Endodermal cell (in vitro differentiated cells): ENCODE results near the gene MTPN. TPM values are rescaled to one million over a fixed set of nuclear protein-coding genes. Genes with fewer than 3 reads are reported as not detected.

Experiments
- DNase-seq: peaks from one replicate; pipeline ENCODE4 v3.0.0-alpha.2; 2017
- H3K27ac ChIP-seq: 2 replicates; pipeline ENCODE4 v1.5.1; 2013; ENCODE audit warnings: mild to moderate bottlenecking, low read depth, low read length, moderate library complexity
- H3K27me3 ChIP-seq: 2 replicates; pipeline ENCODE4 v1.6.1; 2013; ENCODE audit warnings: mild to moderate bottlenecking, low read length, moderate library complexity; ENCODE audit not compliant: insufficient read depth, control insufficient read depth, poor library complexity, severe bottlenecking
- H3K36me3 ChIP-seq: 2 replicates; pipeline ENCODE4 v1.7.0; 2013; ENCODE audit warnings: mild to moderate bottlenecking, low read length, moderate library complexity; ENCODE audit not compliant: control insufficient read depth, insufficient read depth
- H3K4me1 ChIP-seq: one replicate; pipeline ENCODE4 v1.7.0; 2013; ENCODE audit warnings: low read length; ENCODE audit not compliant: control insufficient read depth, insufficient read depth
- H3K4me3 ChIP-seq: 2 replicates; pipeline ENCODE4 v1.5.1; 2013; ENCODE audit warnings: mild to moderate bottlenecking, low read length, moderate library complexity
- H3K9ac ChIP-seq: 2 replicates; pipeline ENCODE4 v1.6.1; 2013; ENCODE audit warnings: mild to moderate bottlenecking, low read length, moderate library complexity; ENCODE audit not compliant: poor library complexity, severe bottlenecking; ENCODE audit errors: extremely low read depth
- H3K9me3 ChIP-seq: 2 replicates; pipeline ENCODE4 v1.6.1; 2013; ENCODE audit warnings: mild to moderate bottlenecking, low read length, moderate library complexity; ENCODE audit not compliant: control insufficient read depth
- H3K27ac Mint-ChIP-seq: 2 replicates; pipeline ENCODE4 v1.8.0; 2020; ENCODE audit warnings: mixed read lengths
- H3K27me3 Mint-ChIP-seq: 2 replicates; pipeline ENCODE4 v1.8.0; 2021; ENCODE audit warnings: mild to moderate bottlenecking, mixed read lengths; ENCODE audit not compliant: insufficient read depth
- H3K36me3 Mint-ChIP-seq: 2 replicates; pipeline ENCODE4 v1.8.0; 2020; ENCODE audit warnings: low read depth, mixed read lengths
- H3K4me1 Mint-ChIP-seq: 2 replicates; pipeline ENCODE4 v1.8.0; 2020; ENCODE audit warnings: mixed read lengths
- H3K4me3 Mint-ChIP-seq: 2 replicates; pipeline ENCODE4 v1.8.0; 2020; ENCODE audit warnings: mild to moderate bottlenecking, moderate library complexity, mixed read lengths
- H3K9me3 Mint-ChIP-seq: 2 replicates; pipeline ENCODE4 v1.8.0; 2020; ENCODE audit warnings: mild to moderate bottlenecking, mixed read lengths
- WGBS, 2 experiments: methylation state at CpG; one replicate each; pipeline versions ENCODE4 v1.1.5 to v1.1.7; 2013; ENCODE audit warnings: missing lambda C conversion rate in 2 of 2, mixed read lengths in 1 of 2; ENCODE audit not compliant: insufficient coverage in 1 of 2, insufficient read length in 1 of 2; 5-methylcytosine and 5-hydroxymethylcytosine counted together
- total RNA-seq, 2 donors: library from RNA; stranded (reverse); fragmentation: NEBNext Ultra II Directional in 1 of 2; extraction: Animal tissue kit (Norgen Biotek cat#: 25700) in 1 of 2; gene quantifications; 2 replicates in 1 of 2; 3 replicates in 1 of 2; pipeline ENCODE4 v1.2.1, GENCODE V29; 2021
- TF ChIP-seq, protein P1 (sequence below): fragments of 200-600 bp; sonication (generic); conservative IDR thresholded peaks from 2 replicates; pipeline ENCODE4 v1.5.0; 2021; ENCODE audit warnings: antibody characterized with exemption, mild to moderate bottlenecking

Gene MTPN
- total RNA-seq, 2 donors from 2014 or later, result 80.3 to 102 TPM

DNA sequence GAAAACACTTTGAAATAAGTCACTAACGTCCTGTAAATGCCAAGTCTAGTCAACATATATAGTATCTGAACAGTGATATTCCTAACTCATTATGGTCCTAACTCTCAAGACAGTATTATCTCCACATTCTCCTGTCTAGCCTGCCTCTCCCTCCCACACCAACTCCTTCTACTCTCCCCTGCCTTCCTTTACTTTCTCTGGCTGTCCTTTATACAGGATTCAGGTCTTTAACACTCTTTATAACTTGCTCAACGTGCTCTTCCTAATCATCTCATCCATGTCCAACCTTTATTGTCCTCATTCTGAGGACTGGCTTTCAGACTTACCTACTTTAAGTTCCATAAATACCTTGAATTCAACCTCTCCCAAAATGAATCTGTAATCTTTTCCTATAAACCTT, 42.5 kb downstream of the MTPN start:
- no peaks in the 10 kb centered on the region for H3K9me3 Mint-ChIP-seq
- peaks cover 6% of the 10 kb centered on the region for H3K27me3 Mint-ChIP-seq
- TF ChIP-seq, protein P1, sequence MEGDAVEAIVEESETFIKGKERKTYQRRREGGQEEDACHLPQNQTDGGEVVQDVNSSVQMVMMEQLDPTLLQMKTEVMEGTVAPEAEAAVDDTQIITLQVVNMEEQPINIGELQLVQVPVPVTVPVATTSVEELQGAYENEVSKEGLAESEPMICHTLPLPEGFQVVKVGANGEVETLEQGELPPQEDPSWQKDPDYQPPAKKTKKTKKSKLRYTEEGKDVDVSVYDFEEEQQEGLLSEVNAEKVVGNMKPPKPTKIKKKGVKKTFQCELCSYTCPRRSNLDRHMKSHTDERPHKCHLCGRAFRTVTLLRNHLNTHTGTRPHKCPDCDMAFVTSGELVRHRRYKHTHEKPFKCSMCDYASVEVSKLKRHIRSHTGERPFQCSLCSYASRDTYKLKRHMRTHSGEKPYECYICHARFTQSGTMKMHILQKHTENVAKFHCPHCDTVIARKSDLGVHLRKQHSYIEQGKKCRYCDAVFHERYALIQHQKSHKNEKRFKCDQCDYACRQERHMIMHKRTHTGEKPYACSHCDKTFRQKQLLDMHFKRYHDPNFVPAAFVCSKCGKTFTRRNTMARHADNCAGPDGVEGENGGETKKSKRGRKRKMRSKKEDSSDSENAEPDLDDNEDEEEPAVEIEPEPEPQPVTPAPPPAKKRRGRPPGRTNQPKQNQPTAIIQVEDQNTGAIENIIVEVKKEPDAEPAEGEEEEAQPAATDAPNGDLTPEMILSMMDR, result no peak
- H3K36me3 Mint-ChIP-seq, result peaks cover 8% of the 10 kb centered on the region
- no peak for DNase-seq
- H3K9ac ChIP-seq, result no peak overlapping the region
- H3K9me3 ChIP-seq, result no peaks in the 10 kb centered on the region
- no peaks in the 10 kb centered on the region for H3K36me3 ChIP-seq
- H3K4me1 ChIP-seq, result peaks cover 28% of the 10 kb centered on the region
- 91 to 96% methylated on average over 2 of the region's 2 CpGs for WGBS, 2 experiments
- H3K4me3 Mint-ChIP-seq, result no peak overlapping the region
- H3K27me3 ChIP-seq, result peaks cover 39% of the 10 kb centered on the region
- H3K27ac Mint-ChIP-seq, result no peak overlapping the region
- H3K4me1 Mint-ChIP-seq, result peaks cover 54% of the 10 kb centered on the region
- H3K27ac ChIP-seq, result no peak overlapping the region
- no peak overlapping the region for H3K4me3 ChIP-seq

GRCh38 chr7:135933509-135934188, 43.5 kb downstream of the MTPN start:
- Histone ChIP-seq H3K4me3 (no peak overlapping the region), H3K4me1 (peaks cover 34% of the 10 kb centered on the region), H3K9me3 (no peaks in the 10 kb centered on the region), H3K9ac (no peak overlapping the region), H3K36me3 (peaks cover 8% of the 10 kb centered on the region), H3K27me3 (peaks cover 35% of the 10 kb centered on the region), H3K27ac (no peak overlapping the region)
- no peak for DNase-seq
- WGBS, 2 experiments, result 80 to 87% methylated on average over 2 of the region's 2 CpGs
- H3K9me3 Mint-ChIP-seq, result no peaks in the 10 kb centered on the region
- H3K4me1 Mint-ChIP-seq, result peaks cover 55% of the 10 kb centered on the region
- peaks cover 11% of the 10 kb centered on the region for H3K36me3 Mint-ChIP-seq
- peaks cover 6% of the 10 kb centered on the region for H3K27me3 Mint-ChIP-seq
- H3K4me3 Mint-ChIP-seq, result no peak overlapping the region
- TF ChIP-seq, protein P1, result no peak
- H3K27ac Mint-ChIP-seq, result peak overlapping the region; percentile 62

DNA sequence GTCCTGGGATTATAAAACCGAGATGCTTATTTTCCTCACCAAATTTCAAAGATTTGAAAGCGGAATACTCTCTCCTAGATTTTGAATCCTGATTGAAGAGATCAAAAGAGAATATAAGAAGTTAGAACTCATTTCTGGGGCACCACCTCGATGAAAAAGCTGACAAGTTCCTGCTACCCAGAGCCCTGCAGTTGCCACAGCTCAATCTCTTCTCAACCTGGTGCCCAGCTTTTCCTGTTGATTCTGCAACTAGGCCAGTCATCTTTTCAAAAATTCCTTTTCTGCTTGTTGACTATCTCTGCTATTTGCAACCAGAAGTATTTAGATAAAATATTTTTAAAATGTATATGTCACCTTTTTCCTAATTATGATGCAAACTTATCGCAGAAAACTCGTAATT, 45.0 kb downstream of the MTPN start:
- H3K27ac ChIP-seq, result no peak overlapping the region
- no peak for DNase-seq
- H3K4me1 Mint-ChIP-seq, result peaks cover 44% of the 10 kb centered on the region
- H3K27me3 Mint-ChIP-seq, result peaks cover 6% of the 10 kb centered on the region
- peaks cover 13% of the 10 kb centered on the region for H3K36me3 Mint-ChIP-seq
- TF ChIP-seq, protein P1, result no peak
- no peaks in the 10 kb centered on the region for H3K9me3 Mint-ChIP-seq
- no peak overlapping the region for H3K4me3 Mint-ChIP-seq
- no peak overlapping the region for H3K9ac ChIP-seq
- 94% methylated on average over 5 of the region's 5 CpGs; no CpG with 5 or more reads in 1 of the 2 experiments for WGBS, 2 experiments
- peaks cover 23% of the 10 kb centered on the region for H3K27me3 ChIP-seq
- H3K4me1 ChIP-seq, result peaks cover 27% of the 10 kb centered on the region
- peaks cover 21% of the 10 kb centered on the region for H3K36me3 ChIP-seq
- H3K27ac Mint-ChIP-seq, result no peak overlapping the region
- H3K9me3 ChIP-seq, result no peaks in the 10 kb centered on the region
- H3K4me3 ChIP-seq, result no peak overlapping the region
